ENCODE results near the gene LPCAT2.
"Not testable (repeated sequence)": the region's sequence is repeated elsewhere in the genome, so short reads cannot be mapped to it uniquely, and the experiment has no call there.

Gene LPCAT2

GRCh38 chr16:55605754-55606336, 97.0 kb downstream of the LPCAT2 start:
- DNase-seq (ENCODE audit: low spot score), result no peak

GRCh38 chr16:55613613-55614335, 104.9 kb downstream of the LPCAT2 start:
- no peak for DNase-seq (ENCODE audit: low spot score)

DNA sequence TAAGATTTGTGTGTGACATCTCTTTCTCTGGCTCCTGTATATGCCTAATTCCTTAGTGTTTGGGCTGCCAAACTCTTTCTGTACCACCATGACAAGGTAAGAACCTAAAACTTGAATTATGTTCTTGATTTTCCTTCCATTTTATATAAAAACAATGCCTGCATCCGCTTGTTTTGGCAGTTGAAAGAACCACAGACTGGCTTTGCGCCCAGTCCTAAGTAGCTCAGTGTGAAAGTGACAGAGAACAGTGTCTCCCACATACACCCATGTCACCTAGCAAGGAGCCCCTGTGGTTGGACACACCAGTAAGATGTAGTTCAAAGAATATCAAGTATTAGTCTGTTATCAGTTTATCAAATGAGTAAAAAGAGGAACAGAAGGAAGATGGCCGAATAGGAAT, 106.2 kb downstream of the LPCAT2 start:
- no peak for DNase-seq (ENCODE audit: low spot score)

DNA sequence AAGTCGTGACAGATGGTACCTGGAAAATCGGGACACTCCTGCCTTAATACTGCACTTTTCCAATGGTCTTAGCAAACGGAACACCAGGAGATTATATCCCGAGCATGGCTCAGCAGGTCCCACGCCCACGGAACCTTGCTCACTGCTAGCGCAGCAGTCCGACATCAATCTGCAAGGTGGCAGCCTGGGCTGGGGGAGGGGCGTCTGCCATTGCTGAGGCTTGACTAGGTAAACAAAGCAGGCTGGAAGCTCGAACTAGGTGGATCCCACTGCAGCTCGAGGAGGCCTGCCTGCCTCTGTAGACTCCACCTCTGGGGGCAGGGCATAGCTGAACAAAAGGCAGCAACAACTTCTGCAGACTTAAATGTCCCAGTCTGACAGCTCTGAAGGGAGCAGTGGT, 106.8 kb downstream of the LPCAT2 start:
- not testable (repeated sequence) for DNase-seq (ENCODE audit: low spot score)

DNA sequence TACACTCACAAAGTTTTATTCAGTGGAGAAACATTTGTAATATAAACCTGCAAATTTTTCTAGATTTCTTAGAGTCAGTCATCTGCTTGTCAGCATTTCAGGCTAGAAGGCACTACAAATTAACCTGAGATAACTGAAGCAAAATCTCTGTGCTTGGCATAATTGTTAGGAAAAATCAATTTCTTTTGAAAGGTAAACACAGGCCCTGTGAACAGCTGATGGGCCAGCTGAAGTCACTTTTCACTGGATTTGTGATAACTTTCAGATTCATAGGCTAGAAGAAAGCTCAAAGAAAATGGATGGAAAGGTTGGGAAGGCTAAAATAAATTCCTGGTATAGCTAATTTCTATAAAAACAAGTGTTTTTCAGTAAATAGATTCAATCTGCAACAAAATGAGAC, 112.9 kb downstream of the LPCAT2 start:
- DNase-seq (ENCODE audit: low spot score), result no peak

DNA sequence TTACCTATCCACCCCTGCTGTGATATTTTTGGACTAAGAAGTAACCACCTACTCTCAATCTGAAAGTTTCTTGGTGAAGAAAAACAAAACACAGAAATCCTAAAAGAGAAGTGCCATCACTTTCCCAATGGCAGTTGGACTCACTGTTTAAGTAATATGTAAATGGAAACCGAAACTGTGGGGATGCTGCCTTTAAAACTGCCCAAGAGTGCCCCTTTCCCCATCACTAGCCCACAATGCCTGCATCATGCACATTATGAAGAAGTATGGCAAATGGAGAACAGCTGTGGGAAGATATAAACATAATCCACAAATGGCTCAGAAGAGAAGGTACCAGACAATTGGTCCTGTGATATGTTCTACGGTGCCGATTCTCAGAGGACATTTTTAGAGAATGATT, 113.4 kb downstream of the LPCAT2 start:
- DNase-seq (ENCODE audit: low spot score), result no peak

DNA sequence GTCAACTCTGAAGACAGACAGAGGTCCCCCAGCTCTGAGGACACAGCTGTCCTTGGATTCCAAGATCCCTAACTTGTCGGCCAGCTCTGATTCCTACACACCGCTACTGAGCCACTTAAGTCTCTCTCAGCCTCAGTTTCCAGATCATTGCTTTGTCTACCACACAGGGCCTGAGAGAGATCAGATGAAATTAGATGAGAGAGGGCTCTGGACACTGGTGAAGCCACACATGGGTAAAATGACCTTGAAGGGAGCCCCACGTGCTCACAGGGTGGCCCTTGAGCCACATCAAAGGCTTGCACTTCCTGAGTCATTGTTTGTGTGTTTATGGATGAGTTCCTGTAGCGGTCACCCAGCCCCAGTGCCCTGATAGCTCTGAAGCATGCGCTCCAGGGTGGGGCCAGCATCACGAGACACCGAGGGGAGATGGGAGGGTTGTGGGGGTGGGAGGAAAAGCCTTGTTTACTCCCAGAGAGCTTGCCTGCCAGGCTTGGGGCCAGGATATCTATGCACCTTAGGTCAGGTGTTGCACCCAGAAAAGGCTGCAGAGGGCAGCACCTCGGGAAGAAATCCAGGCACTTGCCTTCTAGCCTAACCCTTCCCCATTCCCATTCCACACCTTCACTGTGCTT, 114.2 kb downstream of the LPCAT2 start:
- DNase-seq (ENCODE audit: low spot score), result no peak

GRCh38 chr16:55623640-55624039, 114.8 kb downstream of the LPCAT2 start:
- no peak for DNase-seq (ENCODE audit: low spot score)

- no peak for DNase-seq (ENCODE audit: low spot score)
Observed at GRCh38 chr16:55624696-55625095, 115.8 kb downstream of the LPCAT2 start.

GRCh38 chr16:55625843-55626242, 117.0 kb downstream of the LPCAT2 start:
- DNase-seq (ENCODE audit: low spot score), result no peak

DNA sequence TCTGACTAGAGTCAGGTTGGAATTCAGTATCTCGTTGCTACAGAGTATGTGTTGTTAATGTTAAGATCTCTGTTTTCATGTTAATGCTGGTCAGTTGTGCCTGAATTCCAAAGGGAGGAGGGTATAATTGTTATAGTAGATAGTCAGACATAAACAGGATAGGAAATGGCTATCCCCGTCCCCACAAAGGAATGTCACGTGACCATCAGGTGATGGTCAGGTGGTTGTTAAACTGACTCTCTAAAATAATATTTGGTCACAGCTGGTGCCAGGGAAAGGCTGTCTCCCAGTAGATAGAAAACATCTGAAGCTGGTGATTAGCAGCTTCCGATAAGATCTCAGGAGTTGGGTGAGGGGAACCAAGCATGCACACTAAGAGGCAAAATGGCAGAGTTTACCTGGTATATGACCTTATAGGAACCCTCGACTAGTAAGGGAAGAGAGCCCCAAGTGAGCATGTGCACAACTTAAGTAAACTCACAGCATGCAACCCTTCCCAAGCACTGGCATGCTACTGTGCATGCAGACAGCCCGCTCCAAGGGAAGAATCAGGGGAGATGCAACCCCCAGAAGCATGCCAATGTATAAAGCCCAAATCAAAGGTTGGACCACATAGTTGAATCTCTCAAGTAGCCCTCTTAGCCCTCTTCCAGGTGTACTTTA, 119.6 kb downstream of the LPCAT2 start:
- DNase-seq (ENCODE audit: low spot score), result no peak

GRCh38 chr16:55630774-55631173, 121.9 kb downstream of the LPCAT2 start:
- no peak for DNase-seq (ENCODE audit: low spot score)

DNA sequence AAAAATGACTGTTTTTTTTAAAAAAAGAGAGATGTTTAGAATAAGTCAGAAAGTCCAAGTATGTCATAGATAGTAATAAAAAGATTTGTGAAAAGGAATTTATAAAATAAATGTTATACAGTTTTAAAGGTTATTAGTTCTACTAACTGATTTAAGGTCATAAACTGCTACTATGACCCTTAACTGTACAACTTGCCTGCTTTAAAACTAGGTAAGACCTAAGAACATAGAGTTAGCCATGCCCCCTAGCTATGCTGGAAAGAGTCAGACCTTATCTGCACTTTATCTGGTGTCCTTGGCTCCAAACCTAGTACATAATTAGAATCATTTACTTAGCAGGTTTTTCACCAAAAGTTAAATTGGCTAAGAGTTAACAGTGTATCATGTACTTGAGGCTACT, 123.4 kb downstream of the LPCAT2 start:
- no peak for DNase-seq (ENCODE audit: low spot score)

- DNase-seq (ENCODE audit: low spot score), result no peak
Observed at GRCh38 chr16:55634193-55634592, 125.3 kb downstream of the LPCAT2 start.
